ENCODE results near the gene NFATC2.

Gene NFATC2

DNA sequence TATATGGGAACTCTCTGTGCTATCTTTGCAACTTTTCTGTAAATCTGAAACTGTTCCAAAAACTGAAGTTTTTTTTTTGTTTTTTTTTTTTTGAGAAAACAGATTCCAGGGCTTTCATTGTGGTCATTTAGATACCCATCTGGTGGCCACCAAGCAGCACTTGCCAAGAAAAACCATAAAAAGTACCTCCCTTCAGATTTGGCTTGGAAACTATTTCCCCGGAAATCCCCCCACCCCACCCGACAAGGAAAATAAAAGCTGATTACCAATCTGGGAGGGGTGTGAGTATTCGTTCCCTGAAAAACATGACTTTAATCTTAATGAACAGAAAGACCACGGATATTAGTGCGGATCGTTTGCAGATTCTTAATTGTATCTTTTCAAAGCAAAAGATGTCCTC is 1.9 kb downstream of the NFATC2 start:
- TF ChIP-seq, protein P1, sequence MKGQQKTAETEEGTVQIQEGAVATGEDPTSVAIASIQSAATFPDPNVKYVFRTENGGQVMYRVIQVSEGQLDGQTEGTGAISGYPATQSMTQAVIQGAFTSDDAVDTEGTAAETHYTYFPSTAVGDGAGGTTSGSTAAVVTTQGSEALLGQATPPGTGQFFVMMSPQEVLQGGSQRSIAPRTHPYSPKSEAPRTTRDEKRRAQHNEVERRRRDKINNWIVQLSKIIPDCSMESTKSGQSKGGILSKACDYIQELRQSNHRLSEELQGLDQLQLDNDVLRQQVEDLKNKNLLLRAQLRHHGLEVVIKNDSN (IDR thresholded peaks at IDR 0.05), result no peak
- TF ChIP-seq TAF1 (IDR thresholded peaks at IDR 0.05; ENCODE audit: low read depth), result no peak
- TF ChIP-seq, protein P2, sequence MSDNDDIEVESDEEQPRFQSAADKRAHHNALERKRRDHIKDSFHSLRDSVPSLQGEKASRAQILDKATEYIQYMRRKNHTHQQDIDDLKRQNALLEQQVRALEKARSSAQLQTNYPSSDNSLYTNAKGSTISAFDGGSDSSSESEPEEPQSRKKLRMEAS (IDR thresholded peaks at IDR 0.05), result no peak
- TF ChIP-seq EP300 (IDR thresholded peaks at IDR 0.05; ENCODE audit: borderline replicate concordance), result no peak
- no peak for TF ChIP-seq CEBPB (IDR thresholded peaks at IDR 0.05)
- TF ChIP-seq TCF12 (IDR thresholded peaks at IDR 0.05; ENCODE audit: low read depth), result no peak
- no peak for TF ChIP-seq YY1 (IDR thresholded peaks at IDR 0.05; ENCODE audit: low read depth)
- no peak for TF ChIP-seq NFIC (IDR thresholded peaks at IDR 0.05)
- TF ChIP-seq, protein P3, sequence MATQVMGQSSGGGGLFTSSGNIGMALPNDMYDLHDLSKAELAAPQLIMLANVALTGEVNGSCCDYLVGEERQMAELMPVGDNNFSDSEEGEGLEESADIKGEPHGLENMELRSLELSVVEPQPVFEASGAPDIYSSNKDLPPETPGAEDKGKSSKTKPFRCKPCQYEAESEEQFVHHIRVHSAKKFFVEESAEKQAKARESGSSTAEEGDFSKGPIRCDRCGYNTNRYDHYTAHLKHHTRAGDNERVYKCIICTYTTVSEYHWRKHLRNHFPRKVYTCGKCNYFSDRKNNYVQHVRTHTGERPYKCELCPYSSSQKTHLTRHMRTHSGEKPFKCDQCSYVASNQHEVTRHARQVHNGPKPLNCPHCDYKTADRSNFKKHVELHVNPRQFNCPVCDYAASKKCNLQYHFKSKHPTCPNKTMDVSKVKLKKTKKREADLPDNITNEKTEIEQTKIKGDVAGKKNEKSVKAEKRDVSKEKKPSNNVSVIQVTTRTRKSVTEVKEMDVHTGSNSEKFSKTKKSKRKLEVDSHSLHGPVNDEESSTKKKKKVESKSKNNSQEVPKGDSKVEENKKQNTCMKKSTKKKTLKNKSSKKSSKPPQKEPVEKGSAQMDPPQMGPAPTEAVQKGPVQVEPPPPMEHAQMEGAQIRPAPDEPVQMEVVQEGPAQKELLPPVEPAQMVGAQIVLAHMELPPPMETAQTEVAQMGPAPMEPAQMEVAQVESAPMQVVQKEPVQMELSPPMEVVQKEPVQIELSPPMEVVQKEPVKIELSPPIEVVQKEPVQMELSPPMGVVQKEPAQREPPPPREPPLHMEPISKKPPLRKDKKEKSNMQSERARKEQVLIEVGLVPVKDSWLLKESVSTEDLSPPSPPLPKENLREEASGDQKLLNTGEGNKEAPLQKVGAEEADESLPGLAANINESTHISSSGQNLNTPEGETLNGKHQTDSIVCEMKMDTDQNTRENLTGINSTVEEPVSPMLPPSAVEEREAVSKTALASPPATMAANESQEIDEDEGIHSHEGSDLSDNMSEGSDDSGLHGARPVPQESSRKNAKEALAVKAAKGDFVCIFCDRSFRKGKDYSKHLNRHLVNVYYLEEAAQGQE (IDR thresholded peaks at IDR 0.05; ENCODE audit: low read depth), result no peak
- no peak for TF ChIP-seq FOXM1 (IDR thresholded peaks at IDR 0.05; ENCODE audit: borderline replicate concordance, low read depth)
- no peak for TF ChIP-seq CREB1 (IDR thresholded peaks at IDR 0.05; ENCODE audit: low read depth)
- TF ChIP-seq TEAD4 (IDR thresholded peaks at IDR 0.05), result no peak
- no peak for TF ChIP-seq EGR1 (IDR thresholded peaks at IDR 0.05)
- no peak for TF ChIP-seq ZBTB7A (IDR thresholded peaks at IDR 0.05; ENCODE audit: low read depth)
- TF ChIP-seq RAD21 (IDR thresholded peaks at IDR 0.05; ENCODE audit: low read depth), result no peak

DNA sequence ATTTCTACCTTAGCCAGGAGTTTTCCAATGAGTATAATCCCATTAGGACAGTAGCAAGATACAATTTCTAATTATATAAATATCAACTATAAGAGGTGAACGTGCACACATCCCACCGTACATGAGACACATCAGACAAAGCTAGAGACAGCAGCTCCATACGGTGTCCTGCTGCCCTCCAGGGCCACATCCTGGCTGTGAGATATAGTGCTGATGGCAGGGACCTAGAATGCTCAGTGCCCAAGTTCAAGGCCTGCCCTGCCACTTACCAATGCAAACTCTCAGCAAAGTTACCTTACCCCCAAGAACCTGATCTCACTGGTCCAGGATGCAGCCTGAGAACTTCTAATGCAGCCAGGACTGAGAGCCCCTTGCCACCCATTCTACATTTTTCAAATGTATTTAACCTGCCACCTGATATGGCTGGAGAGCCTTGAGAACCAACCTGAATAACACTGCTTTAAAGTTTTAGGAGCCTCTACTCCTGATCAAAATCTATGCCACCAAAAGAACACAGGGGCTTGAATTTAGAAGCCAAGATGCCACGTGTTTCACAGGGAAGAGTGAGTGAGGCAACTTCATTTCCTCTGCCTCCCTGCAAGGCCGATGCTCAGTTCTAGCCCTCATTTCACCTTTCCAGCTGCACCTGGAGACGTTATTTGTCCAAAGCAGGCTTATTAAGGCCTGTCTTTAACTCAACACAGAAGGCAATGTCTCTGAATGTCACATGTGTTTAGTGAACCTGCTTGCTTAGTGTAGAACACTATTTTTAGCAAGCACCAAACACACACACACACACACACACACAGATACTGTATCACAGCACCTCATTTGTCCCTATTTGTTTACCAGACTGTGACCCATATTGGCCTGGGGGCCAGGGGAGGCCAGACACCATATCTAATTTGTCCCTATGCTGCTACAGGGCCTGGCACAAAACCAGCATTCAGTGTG is 6.1 kb downstream of the NFATC2 start:
- no peak for TF ChIP-seq TEAD4 (IDR thresholded peaks at IDR 0.05)
- no peak for TF ChIP-seq ZBTB7A (IDR thresholded peaks at IDR 0.05; ENCODE audit: low read depth)
- TF ChIP-seq YY1 (IDR thresholded peaks at IDR 0.05; ENCODE audit: low read depth), result no peak
- TF ChIP-seq NFIC (IDR thresholded peaks at IDR 0.05), result no peak
- TF ChIP-seq CREB1 (IDR thresholded peaks at IDR 0.05; ENCODE audit: low read depth), result no peak
- TF ChIP-seq, protein P3 (IDR thresholded peaks at IDR 0.05; ENCODE audit: low read depth), result no peak
- no peak for TF ChIP-seq EP300 (IDR thresholded peaks at IDR 0.05; ENCODE audit: borderline replicate concordance)

DNA sequence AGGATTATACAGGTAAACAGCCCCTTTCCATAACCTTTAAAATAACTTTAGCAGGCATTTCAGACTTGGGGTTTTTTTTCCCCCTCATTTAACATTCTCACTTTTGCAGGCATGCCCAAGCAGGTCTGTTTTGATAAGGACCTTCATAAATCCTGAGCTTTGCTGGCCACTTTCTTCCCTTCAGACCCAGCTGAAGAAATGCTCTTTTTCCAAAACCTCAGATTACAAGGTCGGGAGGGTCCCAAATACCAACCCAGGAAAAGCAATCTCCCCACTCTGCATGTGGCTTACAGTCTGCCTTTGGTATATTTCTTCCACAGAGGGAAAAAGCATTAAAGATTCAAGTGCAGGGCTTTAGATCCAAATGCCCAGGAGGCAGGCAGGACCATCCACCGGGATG is 6.8 kb downstream of the NFATC2 start:
- TF ChIP-seq CEBPB (IDR thresholded peaks at IDR 0.05), result no peak
- no peak for TF ChIP-seq EP300 (IDR thresholded peaks at IDR 0.05; ENCODE audit: borderline replicate concordance)
- TF ChIP-seq, protein P1 (IDR thresholded peaks at IDR 0.05), result no peak
- TF ChIP-seq EGR1 (IDR thresholded peaks at IDR 0.05), result no peak
- TF ChIP-seq TAF1 (IDR thresholded peaks at IDR 0.05; ENCODE audit: low read depth), result no peak

DNA sequence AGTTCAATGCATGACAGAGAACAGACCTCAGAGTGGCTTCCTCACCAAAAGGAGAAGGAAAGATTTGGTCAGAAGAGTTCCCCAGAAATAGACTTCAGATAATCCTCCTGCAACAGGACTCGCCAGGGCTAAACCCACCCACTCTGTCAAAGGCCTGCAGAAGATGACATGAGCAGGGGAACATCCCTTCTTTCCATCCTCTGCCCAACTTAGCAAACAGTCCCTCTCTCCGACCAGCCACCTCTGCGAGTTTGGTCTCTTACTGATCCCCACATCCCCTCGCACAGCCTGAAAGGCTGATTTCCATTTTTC is 7.5 kb downstream of the NFATC2 start:
- no peak for TF ChIP-seq ZBTB7A (IDR thresholded peaks at IDR 0.05; ENCODE audit: low read depth)
- no peak for TF ChIP-seq TCF12 (IDR thresholded peaks at IDR 0.05; ENCODE audit: low read depth)

DNA sequence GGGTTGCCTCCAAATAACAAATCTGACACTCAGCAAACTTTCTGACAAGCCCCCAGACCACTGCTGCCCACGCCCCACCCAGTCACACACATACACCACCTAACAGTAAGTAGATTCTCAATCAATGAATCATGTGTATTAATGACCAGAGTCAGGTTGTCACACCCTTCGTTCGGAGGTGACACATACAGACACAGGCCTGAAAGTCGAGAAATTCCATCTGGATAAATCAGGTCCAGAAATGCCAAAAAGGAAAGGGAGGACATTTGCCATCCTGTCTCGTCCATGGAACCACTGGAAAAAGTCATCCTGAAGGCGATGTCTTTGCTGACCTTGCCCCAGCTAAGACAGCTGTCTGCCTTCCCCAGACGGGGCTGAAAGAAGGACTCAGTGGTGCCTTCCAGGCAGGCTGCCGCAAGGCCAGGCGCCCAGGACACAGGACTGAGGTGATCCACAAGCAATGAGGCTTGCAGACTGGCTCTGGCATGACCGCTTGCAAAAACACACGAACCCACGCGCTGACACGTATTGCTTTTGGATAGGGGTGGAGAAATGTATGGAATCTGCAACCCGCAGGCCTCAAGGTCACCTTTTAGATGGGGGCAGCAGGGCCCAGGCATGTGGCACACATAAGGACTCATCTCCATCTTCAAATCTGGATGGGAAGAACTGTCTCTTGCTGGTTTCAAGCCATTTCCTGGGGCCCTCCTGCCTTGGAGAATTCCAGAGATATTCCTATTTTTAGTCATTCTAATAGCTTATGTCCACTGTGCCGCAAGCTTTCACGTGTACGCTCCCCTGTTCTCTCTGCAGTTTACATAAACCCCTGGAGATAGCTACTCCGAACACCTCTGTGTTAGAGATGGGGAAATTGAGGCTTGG is 9.0 kb downstream of the NFATC2 start:
- no peak for TF ChIP-seq ZBTB7A (IDR thresholded peaks at IDR 0.05; ENCODE audit: low read depth)
- TF ChIP-seq RAD21 (IDR thresholded peaks at IDR 0.05; ENCODE audit: low read depth), result no peak
- no peak for TF ChIP-seq EGR1 (IDR thresholded peaks at IDR 0.05)
- TF ChIP-seq TEAD4 (IDR thresholded peaks at IDR 0.05), result no peak
- TF ChIP-seq, protein P2 (IDR thresholded peaks at IDR 0.05), result no peak
- no peak for TF ChIP-seq TAF1 (IDR thresholded peaks at IDR 0.05; ENCODE audit: low read depth)
- no peak for TF ChIP-seq CEBPB (IDR thresholded peaks at IDR 0.05)
- TF ChIP-seq FOXM1 (IDR thresholded peaks at IDR 0.05; ENCODE audit: borderline replicate concordance, low read depth), result no peak
- no peak for TF ChIP-seq TCF12 (IDR thresholded peaks at IDR 0.05; ENCODE audit: low read depth)
- no peak for TF ChIP-seq CREB1 (IDR thresholded peaks at IDR 0.05; ENCODE audit: low read depth)
- no peak for TF ChIP-seq EP300 (IDR thresholded peaks at IDR 0.05; ENCODE audit: borderline replicate concordance)
